NCI-H510A treated with DMSO at 0.1 percent for 48 hours (cell line): Measurements from ENCODE around the gene MEX3A.
"Not testable (repeated sequence)": the region's sequence is repeated elsewhere in the genome, so short reads cannot be mapped to it uniquely, and the experiment has no call there.

ENCODE experiments used
- DNase-seq: peaks from one replicate; lab custom pipeline; 2025; lab: John Stamatoyannopoulos, UW

The MEX3A gene

GRCh38 chr1:156118177-156118868 is 36.1 kb upstream of the MEX3A start:
- no peak for DNase-seq

- no peak for DNase-seq
These were observed 35.3 kb upstream of the MEX3A start for GRCh38 chr1:156117414-156118176.

- not testable (repeated sequence) for DNase-seq
These were observed 34.5 kb upstream of the MEX3A start for GRCh38 chr1:156116731-156117130.

- peak; percentile 41 for DNase-seq
These were observed 33.5 kb upstream of the MEX3A start for GRCh38 chr1:156115514-156116374.

- DNase-seq: no peak
These were observed 32.8 kb upstream of the MEX3A start for GRCh38 chr1:156114919-156115513.

- peak; percentile 67 for DNase-seq
These were observed 32.0 kb upstream of the MEX3A start, which contains the start of gene LMNA for GRCh38 chr1:156114101-156114918. LMNA (plus strand) TSS chr1:156114711; CDS start chr1:156114919, 208 bp downstream.

GRCh38 chr1:156113282-156113950 is 31.2 kb upstream of the MEX3A start:
- DNase-seq: no peak

GRCh38 chr1:156112276-156113137 is 30.2 kb upstream of the MEX3A start:
- no peak for DNase-seq

GRCh38 chr1:156111355-156111962 is 29.2 kb upstream of the MEX3A start:
- DNase-seq: no peak

GRCh38 chr1:156110252-156110651 is 28.0 kb upstream of the MEX3A start:
- no peak for DNase-seq

GRCh38 chr1:156108664-156109241 is 26.5 kb upstream of the MEX3A start:
- DNase-seq: no peak

GRCh38 chr1:156108057-156108456 is 25.8 kb upstream of the MEX3A start:
- DNase-seq: no peak

GRCh38 chr1:156106624-156107488 is 24.6 kb upstream of the MEX3A start:
- DNase-seq: peak; percentile 83

- no peak for DNase-seq
These were observed 22.9 kb upstream of the MEX3A start for GRCh38 chr1:156104861-156105832.

GRCh38 chr1:156104065-156104810 is 22.0 kb upstream of the MEX3A start:
- DNase-seq: peak; percentile 93

GRCh38 chr1:156103521-156103947 is 21.3 kb upstream of the MEX3A start:
- no peak for DNase-seq
